ENCODE measurements around the gene UBTF.

- TF ChIP-seq CTCF (conservative IDR thresholded peaks at IDR 0.05) (no peak), ZFX (IDR thresholded peaks at IDR 0.05) (no peak)
Measured at GRCh38 chr17:44267818-44268490, 48.5 kb upstream of the UBTF start, which contains the start of gene SLC4A1.
